Measurements from ENCODE around the gene VAV1. TPM values are rescaled to one million over a fixed set of nuclear protein-coding genes. Genes with fewer than 3 reads are reported as not detected.

VAV1 gene
- total and polyA plus RNA-seq, 2 donors: 42.2 to 59.3 TPM

GRCh38 chr19:6800991-6801484, 28.5 kb downstream of the VAV1 start:
- H3K4me1 ChIP-seq (ENCODE audit: control insufficient read depth in 2 of 2, insufficient read depth in 2 of 2, low read length in 2 of 2): peaks cover 20 to 42% of the 10 kb centered on the region in 2 donors
- 23% methylated on average over 10 of the region's 10 CpGs for WGBS
- no peaks in the 10 kb centered on the region for H3K27me3 ChIP-seq (ENCODE audit: control insufficient read depth in 2 of 2, insufficient read depth in 1 of 2, low read length in 1 of 2)
- H3K4me3 ChIP-seq (ENCODE audit: low read length in 2 of 2): peak overlapping the region; percentile 59 to 73
- H3K9me3 ChIP-seq (ENCODE audit: control insufficient read depth in 2 of 2, insufficient read depth in 1 of 2, low read length in 1 of 2): no peaks in the 10 kb centered on the region
- DNase-seq (ENCODE audit: low read depth in 6 of 9, low spot score in 9 of 9): peak in 3 of 9 donors; percentile 8 to 25 (median 8)
- peak overlapping the region; percentile 97 to 98 for H3K27ac ChIP-seq (ENCODE audit: low read depth in 1 of 2, low read length in 1 of 2)
- H3K36me3 ChIP-seq (ENCODE audit: control insufficient read depth in 2 of 2, insufficient read depth in 2 of 2, low read length in 1 of 2): peaks cover 5 to 15% of the 10 kb centered on the region in 2 donors

GRCh38 chr19:6801485-6802086, 29.1 kb downstream of the VAV1 start:
- under 1% methylated on average over 19 of the region's 19 CpGs for whole genome bisulfite sequencing
- no peaks in the 10 kb centered on the region for H3K9me3 ChIP-seq (ENCODE audit: control insufficient read depth in 2 of 2, insufficient read depth in 1 of 2, low read length in 1 of 2)
- H3K4me1 ChIP-seq (ENCODE audit: control insufficient read depth in 2 of 2, insufficient read depth in 2 of 2, low read length in 2 of 2): peaks cover 20 to 39% of the 10 kb centered on the region in 2 donors
- H3K27me3 ChIP-seq (ENCODE audit: control insufficient read depth in 2 of 2, insufficient read depth in 1 of 2, low read length in 1 of 2): no peaks in the 10 kb centered on the region
- H3K36me3 ChIP-seq (ENCODE audit: control insufficient read depth in 2 of 2, insufficient read depth in 2 of 2, low read length in 1 of 2): peaks cover 0 to 13% of the 10 kb centered on the region in 2 donors
- DNase-seq (ENCODE audit: low read depth in 6 of 9, low spot score in 9 of 9): peak; percentile 78 to 97 (median 89)
- H3K27ac ChIP-seq (ENCODE audit: low read depth in 1 of 2, low read length in 1 of 2): peak overlapping the region; percentile 97 to 98
- H3K4me3 ChIP-seq (ENCODE audit: low read length in 2 of 2): peak overlapping the region; percentile 59 to 73

- Histone ChIP-seq H3K4me3 (ENCODE audit: low read length in 2 of 2) (peak overlapping the region; percentile 17 to 39), H3K9me3 (ENCODE audit: control insufficient read depth in 2 of 2, insufficient read depth in 1 of 2, low read length in 1 of 2) (no peaks in the 10 kb centered on the region), H3K27ac (ENCODE audit: low read depth in 1 of 2, low read length in 1 of 2) (peak overlapping the region; percentile 33 to 91), H3K27me3 (ENCODE audit: control insufficient read depth in 2 of 2, insufficient read depth in 1 of 2, low read length in 1 of 2) (no peaks in the 10 kb centered on the region), H3K36me3 (ENCODE audit: control insufficient read depth in 2 of 2, insufficient read depth in 2 of 2, low read length in 1 of 2) (peaks cover 0 to 17% of the 10 kb centered on the region in 2 donors), H3K4me1 (ENCODE audit: control insufficient read depth in 2 of 2, insufficient read depth in 2 of 2, low read length in 2 of 2) (peaks cover 20 to 36% of the 10 kb centered on the region in 2 donors)
- 28% methylated on average over 9 of the region's 9 CpGs for WGBS
- peak in 7 of 9 donors; percentile 13 to 70 (median 44) for DNase-seq (ENCODE audit: low read depth in 6 of 9, low spot score in 9 of 9)
Measured at GRCh38 chr19:6802336-6803035, 30.0 kb downstream of the VAV1 start.

GRCh38 chr19:6803036-6803404, 30.5 kb downstream of the VAV1 start:
- peak in 1 of 9 donors; percentile 13 for DNase-seq (ENCODE audit: low read depth in 6 of 9, low spot score in 9 of 9)
- Histone ChIP-seq H3K27ac (ENCODE audit: low read depth in 1 of 2, low read length in 1 of 2) (peak overlapping the region; percentile 21 to 91), H3K36me3 (ENCODE audit: control insufficient read depth in 2 of 2, insufficient read depth in 2 of 2, low read length in 1 of 2) (peaks cover 0 to 17% of the 10 kb centered on the region in 2 donors), H3K4me1 (ENCODE audit: control insufficient read depth in 2 of 2, insufficient read depth in 2 of 2, low read length in 2 of 2) (peaks cover 20 to 36% of the 10 kb centered on the region in 2 donors), H3K27me3 (ENCODE audit: control insufficient read depth in 2 of 2, insufficient read depth in 1 of 2, low read length in 1 of 2) (no peaks in the 10 kb centered on the region), H3K9me3 (ENCODE audit: control insufficient read depth in 2 of 2, insufficient read depth in 1 of 2, low read length in 1 of 2) (no peaks in the 10 kb centered on the region), H3K4me3 (ENCODE audit: low read length in 2 of 2) (no peak overlapping the region)
- WGBS: 75% methylated on average over 8 of the region's 8 CpGs

GRCh38 chr19:6806488-6806887, 34.0 kb downstream of the VAV1 start:
- no peak overlapping the region for H3K4me3 ChIP-seq (ENCODE audit: low read length in 2 of 2)
- H3K9me3 ChIP-seq (ENCODE audit: control insufficient read depth in 2 of 2, insufficient read depth in 1 of 2, low read length in 1 of 2): no peaks in the 10 kb centered on the region
- WGBS: 98% methylated on average over 4 of the region's 4 CpGs
- H3K4me1 ChIP-seq (ENCODE audit: control insufficient read depth in 2 of 2, insufficient read depth in 2 of 2, low read length in 2 of 2): peaks cover 9 to 19% of the 10 kb centered on the region in 2 donors
- H3K36me3 ChIP-seq (ENCODE audit: control insufficient read depth in 2 of 2, insufficient read depth in 2 of 2, low read length in 1 of 2): peaks cover 4 to 34% of the 10 kb centered on the region in 2 donors
- DNase-seq (ENCODE audit: low read depth in 6 of 9, low spot score in 9 of 9): no peak
- H3K27me3 ChIP-seq (ENCODE audit: control insufficient read depth in 2 of 2, insufficient read depth in 1 of 2, low read length in 1 of 2): no peaks in the 10 kb centered on the region
- no peak overlapping the region for H3K27ac ChIP-seq (ENCODE audit: low read depth in 1 of 2, low read length in 1 of 2)

- Histone ChIP-seq H3K27ac (ENCODE audit: low read depth in 1 of 2, low read length in 1 of 2) (no peak overlapping the region), H3K4me1 (ENCODE audit: control insufficient read depth in 2 of 2, insufficient read depth in 2 of 2, low read length in 2 of 2) (peaks cover 8 to 15% of the 10 kb centered on the region in 2 donors), H3K9me3 (ENCODE audit: control insufficient read depth in 2 of 2, insufficient read depth in 1 of 2, low read length in 1 of 2) (no peaks in the 10 kb centered on the region), H3K4me3 (ENCODE audit: low read length in 2 of 2) (no peak overlapping the region), H3K36me3 (ENCODE audit: control insufficient read depth in 2 of 2, insufficient read depth in 2 of 2, low read length in 1 of 2) (peaks cover 7 to 37% of the 10 kb centered on the region in 2 donors), H3K27me3 (ENCODE audit: control insufficient read depth in 2 of 2, insufficient read depth in 1 of 2, low read length in 1 of 2) (no peaks in the 10 kb centered on the region)
- DNase-seq (ENCODE audit: low read depth in 6 of 9, low spot score in 9 of 9): no peak
- whole genome bisulfite sequencing: 96% methylated on average over 5 of the region's 5 CpGs
Measured at GRCh38 chr19:6807291-6807690, 34.8 kb downstream of the VAV1 start.

GRCh38 chr19:6808494-6808893, 36.0 kb downstream of the VAV1 start:
- WGBS: 97% methylated on average over 1 of the region's 1 CpG
- H3K27ac ChIP-seq (ENCODE audit: low read depth in 1 of 2, low read length in 1 of 2): no peak overlapping the region
- peaks cover 0 to 4% of the 10 kb centered on the region in 2 donors for H3K4me1 ChIP-seq (ENCODE audit: control insufficient read depth in 2 of 2, insufficient read depth in 2 of 2, low read length in 2 of 2)
- H3K36me3 ChIP-seq (ENCODE audit: control insufficient read depth in 2 of 2, insufficient read depth in 2 of 2, low read length in 1 of 2): peaks cover 7 to 37% of the 10 kb centered on the region in 2 donors
- no peak for DNase-seq (ENCODE audit: low read depth in 6 of 9, low spot score in 9 of 9)
- no peaks in the 10 kb centered on the region for H3K27me3 ChIP-seq (ENCODE audit: control insufficient read depth in 2 of 2, insufficient read depth in 1 of 2, low read length in 1 of 2)
- no peak overlapping the region for H3K4me3 ChIP-seq (ENCODE audit: low read length in 2 of 2)
- no peaks in the 10 kb centered on the region for H3K9me3 ChIP-seq (ENCODE audit: control insufficient read depth in 2 of 2, insufficient read depth in 1 of 2, low read length in 1 of 2)

- no peaks in the 10 kb centered on the region for H3K9me3 ChIP-seq (ENCODE audit: control insufficient read depth in 2 of 2, insufficient read depth in 1 of 2, low read length in 1 of 2)
- no peak overlapping the region for H3K4me3 ChIP-seq (ENCODE audit: low read length in 2 of 2)
- no peaks in the 10 kb centered on the region for H3K27me3 ChIP-seq (ENCODE audit: control insufficient read depth in 2 of 2, insufficient read depth in 1 of 2, low read length in 1 of 2)
- no peak overlapping the region for H3K27ac ChIP-seq (ENCODE audit: low read depth in 1 of 2, low read length in 1 of 2)
- peaks cover 7 to 33% of the 10 kb centered on the region in 2 donors for H3K36me3 ChIP-seq (ENCODE audit: control insufficient read depth in 2 of 2, insufficient read depth in 2 of 2, low read length in 1 of 2)
- DNase-seq (ENCODE audit: low read depth in 6 of 9, low spot score in 9 of 9): no peak
- H3K4me1 ChIP-seq (ENCODE audit: control insufficient read depth in 2 of 2, insufficient read depth in 2 of 2, low read length in 2 of 2): peaks cover 0 to 4% of the 10 kb centered on the region in 2 donors
- WGBS: 89% methylated on average over 4 of the region's 4 CpGs
Measured at GRCh38 chr19:6809262-6809661, 36.8 kb downstream of the VAV1 start.

- Histone ChIP-seq H3K4me1 (ENCODE audit: control insufficient read depth in 2 of 2, insufficient read depth in 2 of 2, low read length in 2 of 2) (peaks cover 0 to 4% of the 10 kb centered on the region in 2 donors), H3K36me3 (ENCODE audit: control insufficient read depth in 2 of 2, insufficient read depth in 2 of 2, low read length in 1 of 2) (peaks cover 10 to 37% of the 10 kb centered on the region in 2 donors), H3K27ac (ENCODE audit: low read depth in 1 of 2, low read length in 1 of 2) (no peak overlapping the region), H3K9me3 (ENCODE audit: control insufficient read depth in 2 of 2, insufficient read depth in 1 of 2, low read length in 1 of 2) (peaks cover 0 to 2% of the 10 kb centered on the region in 2 donors), H3K4me3 (ENCODE audit: low read length in 2 of 2) (no peak overlapping the region), H3K27me3 (ENCODE audit: control insufficient read depth in 2 of 2, insufficient read depth in 1 of 2, low read length in 1 of 2) (no peaks in the 10 kb centered on the region)
- DNase-seq (ENCODE audit: low read depth in 6 of 9, low spot score in 9 of 9): no peak
- WGBS: 99% methylated on average over 3 of the region's 3 CpGs
Measured at GRCh38 chr19:6811378-6811777, 38.9 kb downstream of the VAV1 start.

All from thymus (tissue), 11 donors.